HG03460 (cell line): ENCODE results near the gene STIM1.
"Not testable (repeated sequence)": the region's sequence is repeated elsewhere in the genome, so short reads cannot be mapped to it uniquely, and the experiment has no call there.

Source experiments
- ATAC-seq: cut with Tn5 transposase; IDR thresholded peaks from one replicate; pipeline ENCODE4 v1.9.1; 2021; ENCODE audit not compliant: unreplicated experiment

Gene STIM1

GRCh38 chr11:4093519-4094347, 238.3 kb downstream of the STIM1 start:
- ATAC-seq, result peak; percentile 2

- ATAC-seq, result peak; percentile 95
These were observed 239.2 kb downstream of the STIM1 start, which contains the start of gene RRM1 for GRCh38 chr11:4094348-4095291. RRM1 (plus strand) TSS chr11:4094799; CDS start chr11:4095013, 214 bp downstream.

GRCh38 chr11:4095509-4096230, 240.2 kb downstream of the STIM1 start:
- no peak for ATAC-seq

GRCh38 chr11:4098026-4098621, 242.7 kb downstream of the STIM1 start:
- ATAC-seq, result no peak

- ATAC-seq, result no peak
These were observed 247.2 kb downstream of the STIM1 start for GRCh38 chr11:4102711-4103110.

GRCh38 chr11:4103269-4103668, 247.8 kb downstream of the STIM1 start:
- no peak for ATAC-seq

- ATAC-seq, result no peak
These were observed 250.5 kb downstream of the STIM1 start for GRCh38 chr11:4105916-4106315.

GRCh38 chr11:4111834-4112233, 256.4 kb downstream of the STIM1 start:
- no peak for ATAC-seq

GRCh38 chr11:4115128-4115527, 259.7 kb downstream of the STIM1 start:
- ATAC-seq, result no peak

- ATAC-seq, result no peak
These were observed 262.6 kb downstream of the STIM1 start for GRCh38 chr11:4118107-4118506.

- ATAC-seq, result no peak
These were observed 267.8 kb downstream of the STIM1 start for GRCh38 chr11:4123218-4123617.

GRCh38 chr11:4125141-4125540, 269.7 kb downstream of the STIM1 start:
- ATAC-seq, result no peak

GRCh38 chr11:4127357-4127756, 271.9 kb downstream of the STIM1 start:
- no peak for ATAC-seq

GRCh38 chr11:4130219-4130618, 274.8 kb downstream of the STIM1 start:
- not testable (repeated sequence) for ATAC-seq

GRCh38 chr11:4134806-4135205, 279.3 kb downstream of the STIM1 start:
- ATAC-seq, result no peak

- no peak for ATAC-seq
These were observed 283.0 kb downstream of the STIM1 start for GRCh38 chr11:4138497-4138896.

- no peak for ATAC-seq
These were observed 284.7 kb downstream of the STIM1 start for GRCh38 chr11:4140067-4140636.
